HEK293T (cell line): ENCODE results near the gene VDAC1.

ENCODE experiments used
- ARNT ChIP-seq: fragments of 450-650 bp; IDR thresholded peaks from 2 replicates; pipeline ENCODE4 v1.6.1; 2017; ENCODE audit warnings: mild to moderate bottlenecking
- BHLHE40 ChIP-seq: fragments of 450-650 bp; IDR thresholded peaks from 2 replicates; pipeline ENCODE4 v1.6.1; 2016; ENCODE audit warnings: mild to moderate bottlenecking, moderate library complexity, borderline replicate concordance
- ELF4 ChIP-seq: fragments of 450-650 bp; IDR thresholded peaks from 2 replicates; pipeline ENCODE4 v1.6.1; 2017; ENCODE audit warnings: antibody characterized with exemption
- FOXA1 ChIP-seq: fragments of 450-650 bp; IDR thresholded peaks from 2 replicates; pipeline ENCODE4 v1.6.1; 2016; ENCODE audit warnings: mild to moderate bottlenecking
- FOXM1 ChIP-seq: fragments of 450-650 bp; IDR thresholded peaks from 2 replicates; pipeline ENCODE4 v1.6.1; 2017; ENCODE audit warnings: mild to moderate bottlenecking, borderline replicate concordance
- HDGF ChIP-seq: fragments of 450-650 bp; IDR thresholded peaks from 2 replicates; pipeline ENCODE4 v1.6.1; 2017; ENCODE audit warnings: antibody characterized with exemption, borderline replicate concordance
- L3MBTL2 ChIP-seq: fragments of 450-650 bp; conservative IDR thresholded peaks from 2 replicates; pipeline ENCODE4 v1.6.1; 2016; ENCODE audit warnings: mild to moderate bottlenecking
- SP1 ChIP-seq: fragments of 450-650 bp; IDR thresholded peaks from 2 replicates; pipeline ENCODE4 v1.6.1; 2017
- TARDBP ChIP-seq: fragments of 450-650 bp; IDR thresholded peaks from 2 replicates; pipeline ENCODE4 v1.6.1; 2016
- TF ChIP-seq, protein P1 (sequence below): fragments of 450-650 bp; IDR thresholded peaks from 2 replicates; pipeline ENCODE4 v1.6.1; 2016

- TF ChIP-seq ARNT (no peak), FOXA1 (no peak), TARDBP (no peak), ELF4 (no peak), L3MBTL2 (no peak), FOXM1 (no peak), BHLHE40 (no peak), HDGF (no peak), SP1 (no peak)
- TF ChIP-seq, protein P1, sequence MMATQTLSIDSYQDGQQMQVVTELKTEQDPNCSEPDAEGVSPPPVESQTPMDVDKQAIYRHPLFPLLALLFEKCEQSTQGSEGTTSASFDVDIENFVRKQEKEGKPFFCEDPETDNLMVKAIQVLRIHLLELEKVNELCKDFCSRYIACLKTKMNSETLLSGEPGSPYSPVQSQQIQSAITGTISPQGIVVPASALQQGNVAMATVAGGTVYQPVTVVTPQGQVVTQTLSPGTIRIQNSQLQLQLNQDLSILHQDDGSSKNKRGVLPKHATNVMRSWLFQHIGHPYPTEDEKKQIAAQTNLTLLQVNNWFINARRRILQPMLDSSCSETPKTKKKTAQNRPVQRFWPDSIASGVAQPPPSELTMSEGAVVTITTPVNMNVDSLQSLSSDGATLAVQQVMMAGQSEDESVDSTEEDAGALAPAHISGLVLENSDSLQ, result no peak
Observed at GRCh38 chr5:134053840-134054338, 49.1 kb upstream of the VDAC1 start.
